GM12878 (cell line): ENCODE data around the gene DTD1. TPM values are rescaled to one million over a fixed set of nuclear protein-coding genes. Genes with fewer than 3 reads are reported as not detected.

Experiments
- ATAC-seq: fragments of 200-7000 bp; cut with Tn5 transposase; 3 replicates; pipeline ENCODE4 v1.9.1; 2020; ENCODE audit warnings: mild to moderate bottlenecking, moderate library complexity
- BruUV-seq: library from RNA; stranded (reverse); fragments of 400-500 nt; replicated peaks from 2 replicates; lab custom pipeline; 2021; lab: Mats Ljungman, UMichigan
- CTCF ChIA-PET: fragments of 300-600 bp; sonication (Branson Sonifier 250); formaldehyde crosslinking; extraction: SDS; loops from one replicate; lab custom pipeline; 2021; ENCODE audit warnings: inconsistent platforms; lab: Yijun Ruan, JAX
- POLR2A ChIA-PET: fragments of 350-600 bp; formaldehyde crosslinking; extraction: SDS; loops from one replicate; lab custom pipeline; 2021; ENCODE audit warnings: inconsistent platforms; lab: Charles Lee
- RAD21 ChIA-PET: fragments of 300-600 bp; sonication (Branson Sonifier 250); formaldehyde crosslinking; loops from one replicate; lab custom pipeline; 2023; ENCODE audit warnings: antibody characterized with exemption; ENCODE audit not compliant: unreplicated experiment; lab: Charles Lee
- SMC1A ChIA-PET: fragments of 300-600 bp; sonication (Branson Sonifier 250); formaldehyde crosslinking; loops from one replicate; lab custom pipeline; 2023; ENCODE audit not compliant: unreplicated experiment, uncharacterized antibody; lab: Charles Lee
- DNase-seq: peaks from one replicate; pipeline ENCODE4 v3.0.0-alpha.2; 2011; ENCODE audit warnings: low read depth, low spot score
- FAIRE-seq: peaks from 3 replicates; lab custom pipeline; 2011; peaks lifted over from hg19 to GRCh38; lab: Jason Lieb, UNC
- H2AFZ ChIP-seq: 2 replicates; pipeline ENCODE4 v1.6.0; 2011; ENCODE audit warnings: low read depth, low read length, control low read depth; ENCODE audit not compliant: control insufficient read depth
- H3K27ac ChIP-seq: 2 replicates; pipeline ENCODE4 v1.5.1; 2011; ENCODE audit warnings: control low read depth; ENCODE audit not compliant: control insufficient read depth, insufficient read depth
- H3K27me3 ChIP-seq, 2 experiments: replicated peaks in 1 of 2; 2 replicates each; pipeline versions ENCODE4 v1.6.0 to v1.6.1; 2011; ENCODE audit warnings: low read length in 1 of 2; ENCODE audit not compliant: control insufficient read depth in 2 of 2, insufficient read depth in 2 of 2
- H3K36me3 ChIP-seq, 2 experiments: 2 replicates each; pipeline ENCODE4 v1.5.1; 2011; ENCODE audit warnings: low read length in 1 of 2; ENCODE audit not compliant: control insufficient read depth in 2 of 2, insufficient read depth in 2 of 2
- H3K4me1 ChIP-seq: 2 replicates; pipeline ENCODE4 v1.6.1; 2011; ENCODE audit warnings: mild to moderate bottlenecking, low read length, moderate library complexity, mixed read lengths; ENCODE audit not compliant: control insufficient read depth, insufficient read depth
- H3K4me2 ChIP-seq: 2 replicates; pipeline ENCODE4 v1.6.0; 2011; ENCODE audit warnings: control low read depth; ENCODE audit not compliant: control insufficient read depth, insufficient read depth
- H3K4me3 ChIP-seq: fragments of 200-600 bp; sonication (generic); 2 replicates; pipeline ENCODE4 v1.5.1; 2016
- H3K79me2 ChIP-seq: 2 replicates; pipeline ENCODE4 v1.6.0; 2011; ENCODE audit warnings: low read length; ENCODE audit not compliant: control insufficient read depth, insufficient read depth
- H3K9ac ChIP-seq: 2 replicates; pipeline ENCODE4 v1.8.0; 2011; ENCODE audit warnings: low read length, control low read depth, mixed read lengths; ENCODE audit not compliant: control insufficient read depth, insufficient read depth
- H3K9me3 ChIP-seq: replicated peaks from 3 replicates; pipeline ENCODE4 v1.5.1; 2011; ENCODE audit warnings: mild to moderate bottlenecking, low read length; ENCODE audit not compliant: control insufficient read depth, insufficient read depth
- H4K20me1 ChIP-seq: 2 replicates; pipeline ENCODE4 v1.6.0; 2011; ENCODE audit not compliant: control insufficient read depth, insufficient read depth
- BCL11A ChIP-seq: IDR thresholded peaks from 2 replicates; pipeline ENCODE4 v1.6.1; 2011; ENCODE audit warnings: low read depth, low read length
- BRCA1 ChIP-seq: IDR thresholded peaks from 2 replicates; pipeline ENCODE4 v1.6.1; 2011; ENCODE audit warnings: low read depth, low read length, improper control_type of control experiment
- JUND ChIP-seq: IDR thresholded peaks from 2 replicates; pipeline ENCODE4 v1.6.1; 2012; ENCODE audit warnings: low read depth, mild to moderate bottlenecking, low read length, improper control_type of control experiment, moderate library complexity
- LARP7 ChIP-seq: fragments of 450-650 bp; IDR thresholded peaks from 2 replicates; pipeline ENCODE4 v1.6.1; 2017; ENCODE audit warnings: mild to moderate bottlenecking
- MEF2B ChIP-seq: fragments of 450-650 bp; IDR thresholded peaks from 2 replicates; pipeline ENCODE4 v1.6.1; 2018; ENCODE audit warnings: mild to moderate bottlenecking, moderate library complexity; ENCODE audit not compliant: partially characterized antibody, poor library complexity, severe bottlenecking
- MTA3 ChIP-seq: IDR thresholded peaks from 2 replicates; pipeline ENCODE4 v1.6.1; 2012; ENCODE audit warnings: low read length, inconsistent platforms, borderline replicate concordance
- NFXL1 ChIP-seq: fragments of 450-650 bp; IDR thresholded peaks from 2 replicates; pipeline ENCODE4 v1.6.1; 2017; ENCODE audit warnings: antibody characterized with exemption, mild to moderate bottlenecking, borderline replicate concordance
- PAX8 ChIP-seq: fragments of 450-650 bp; IDR thresholded peaks from 2 replicates; pipeline ENCODE4 v1.6.1; 2017; ENCODE audit warnings: mild to moderate bottlenecking, moderate library complexity
- SREBF1 ChIP-seq: IDR thresholded peaks from 2 replicates; pipeline ENCODE4 v1.6.1; 2012; ENCODE audit warnings: mild to moderate bottlenecking, low read length
- TCF7 ChIP-seq: IDR thresholded peaks from 2 replicates; pipeline ENCODE4 v1.6.1; 2014; ENCODE audit warnings: antibody characterized with exemption, borderline replicate concordance
- WGBS: methylation state at CpG from one replicate; pipeline ENCODE4 v1.1.6; 2016; ENCODE audit warnings: low lambda C conversion rate; ENCODE audit not compliant: insufficient replicate concordance, insufficient coverage; ENCODE audit errors: missing lambda C conversion rate; 5-methylcytosine and 5-hydroxymethylcytosine counted together
- in situ Hi-C: fragments of 300-500 bp; cut with MboI; formaldehyde crosslinking; loops from 9 replicates; pipeline ENCODE4 v1.14.3; 2018; ENCODE audit warnings: mixed read lengths
- intact Hi-C: fragments of 100-400 bp; cut with micrococcal nuclease; formaldehyde crosslinking; loops from one replicate; pipeline ENCODE4 v1.14.2; 2022; ENCODE audit not compliant: unreplicated experiment
- polyA plus RNA-seq, 11 experiments: library from polyadenylated mRNA; depleted of rRNA in 4 of 11; unstranded in 6 of 11; stranded (reverse) in 5 of 11; fragments of >200 nt; fragmentation: Nextera tagmentation in 4 of 11; fragmentation: Illumina TruSeq in 1 of 11; extraction: Ambion mirVana in 4 of 11; extraction: Trizol in 1 of 11; gene quantifications; 1 replicate in 1 of 11; 2 replicates in 10 of 11; pipeline versions ENCODE4 v1.2.1 to v1.2.3, GENCODE V29; 2011 to 2016; ENCODE audit warnings: inconsistent platforms in 2 of 11, missing spikeins in 2 of 11, low read depth in 1 of 11
- total RNA-seq, 4 experiments: library from RNA; depleted of rRNA in 3 of 4; stranded (reverse); fragments of >200 nt in 3 of 4; fragmentation: Illumina TruSeq in 1 of 4; extraction: Trizol in 1 of 4; gene quantifications; 2 replicates each; pipeline versions ENCODE4 v1.2.1 to v1.2.3, GENCODE V29; 2013 to 2021
- TF ChIP-seq, protein P1 (sequence below): fragments of 450-650 bp; IDR thresholded peaks from 2 replicates; pipeline ENCODE4 v1.6.1; 2016; ENCODE audit warnings: mild to moderate bottlenecking, moderate library complexity, borderline replicate concordance
- TF ChIP-seq, protein P2 (sequence below): fragments of 450-650 bp; formaldehyde crosslinking; IDR thresholded peaks from 2 replicates; pipeline ENCODE4 v1.4.0; 2022; ENCODE audit warnings: mild to moderate bottlenecking, moderate library complexity
- TF ChIP-seq, protein P3 (sequence below): IDR thresholded peaks from 2 replicates; pipeline ENCODE4 v1.6.1; 2012; ENCODE audit warnings: low read depth, low read length, improper control_type of control experiment
- TF ChIP-seq, protein P4 (sequence below): fragments of 450-650 bp; IDR thresholded peaks from 2 replicates; pipeline ENCODE4 v1.6.1; 2017; ENCODE audit warnings: borderline replicate concordance

Gene DTD1
- total and polyA plus RNA-seq, 10 of the 15 experiments (the other 5 are each of a cell fraction or from before 2014, with no cell fraction given) = 24.3 to 99.8 (median 63.3) TPM

DNA sequence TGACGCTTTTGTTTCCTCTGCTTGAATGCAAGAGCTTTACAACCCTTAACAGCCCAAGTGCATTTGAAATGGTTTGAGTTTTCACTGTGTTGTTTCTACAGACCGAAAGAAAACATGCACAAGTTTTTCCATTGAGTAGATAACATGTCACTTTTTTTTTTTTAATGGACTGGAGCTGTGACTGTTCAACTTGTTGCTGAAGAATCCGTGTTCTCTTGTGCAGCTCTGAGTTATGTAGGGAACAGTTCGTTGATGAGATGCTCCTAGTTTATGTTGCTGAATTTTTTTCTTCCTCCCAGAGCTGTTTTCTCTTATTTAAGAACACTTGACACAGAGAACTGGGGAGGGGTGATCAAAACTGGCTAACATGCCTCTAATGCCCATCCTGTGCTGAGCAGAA is 89.3 kb downstream of the DTD1 start:
- ChIA-PET RAD21 (no interaction called here), POLR2A (no interaction called here), CTCF (no interaction called here), SMC1A (interaction anchor here (0.6 to 1.4 kb wide), 3 partner anchors 41 to 517 kb away, joined by 3 read pairs; no protein-coding TSS in a partner anchor)
- no peak overlapping the region for H3K27ac ChIP-seq
- BruUV-seq = no TSS peak
- DNase-seq (no peak), FAIRE-seq (no peak), ATAC-seq (no peak)
- H3K79me2 ChIP-seq = no peaks in the 10 kb centered on the region
- H3K9ac ChIP-seq = no peak overlapping the region
- intact Hi-C loops = no loop called here
- no peaks in the 10 kb centered on the region for H3K36me3 ChIP-seq
- H3K9me3 ChIP-seq = no peaks in the 10 kb centered on the region
- in situ Hi-C loops = no loop called here
- WGBS = 85% methylated on average over 4 of the region's 4 CpGs
- no peaks in the 10 kb centered on the region for H4K20me1 ChIP-seq
- H3K27me3 ChIP-seq = no peaks in the 10 kb centered on the region
- no peak overlapping the region for H2AFZ ChIP-seq
- H3K4me3 ChIP-seq = no peak overlapping the region
- H3K4me1 ChIP-seq = peaks cover 5% of the 10 kb centered on the region
- no peak overlapping the region for H3K4me2 ChIP-seq
- TF ChIP-seq, protein P1, sequence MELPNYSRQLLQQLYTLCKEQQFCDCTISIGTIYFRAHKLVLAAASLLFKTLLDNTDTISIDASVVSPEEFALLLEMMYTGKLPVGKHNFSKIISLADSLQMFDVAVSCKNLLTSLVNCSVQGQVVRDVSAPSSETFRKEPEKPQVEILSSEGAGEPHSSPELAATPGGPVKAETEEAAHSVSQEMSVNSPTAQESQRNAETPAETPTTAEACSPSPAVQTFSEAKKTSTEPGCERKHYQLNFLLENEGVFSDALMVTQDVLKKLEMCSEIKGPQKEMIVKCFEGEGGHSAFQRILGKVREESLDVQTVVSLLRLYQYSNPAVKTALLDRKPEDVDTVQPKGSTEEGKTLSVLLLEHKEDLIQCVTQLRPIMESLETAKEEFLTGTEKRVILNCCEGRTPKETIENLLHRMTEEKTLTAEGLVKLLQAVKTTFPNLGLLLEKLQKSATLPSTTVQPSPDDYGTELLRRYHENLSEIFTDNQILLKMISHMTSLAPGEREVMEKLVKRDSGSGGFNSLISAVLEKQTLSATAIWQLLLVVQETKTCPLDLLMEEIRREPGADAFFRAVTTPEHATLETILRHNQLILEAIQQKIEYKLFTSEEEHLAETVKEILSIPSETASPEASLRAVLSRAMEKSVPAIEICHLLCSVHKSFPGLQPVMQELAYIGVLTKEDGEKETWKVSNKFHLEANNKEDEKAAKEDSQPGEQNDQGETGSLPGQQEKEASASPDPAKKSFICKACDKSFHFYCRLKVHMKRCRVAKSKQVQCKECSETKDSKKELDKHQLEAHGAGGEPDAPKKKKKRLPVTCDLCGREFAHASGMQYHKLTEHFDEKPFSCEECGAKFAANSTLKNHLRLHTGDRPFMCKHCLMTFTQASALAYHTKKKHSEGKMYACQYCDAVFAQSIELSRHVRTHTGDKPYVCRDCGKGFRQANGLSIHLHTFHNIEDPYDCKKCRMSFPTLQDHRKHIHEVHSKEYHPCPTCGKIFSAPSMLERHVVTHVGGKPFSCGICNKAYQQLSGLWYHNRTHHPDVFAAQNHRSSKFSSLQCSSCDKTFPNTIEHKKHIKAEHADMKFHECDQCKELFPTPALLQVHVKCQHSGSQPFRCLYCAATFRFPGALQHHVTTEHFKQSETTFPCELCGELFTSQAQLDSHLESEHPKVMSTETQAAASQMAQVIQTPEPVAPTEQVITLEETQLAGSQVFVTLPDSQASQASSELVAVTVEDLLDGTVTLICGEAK = no peak
- TF ChIP-seq BCL11A (no peak), MEF2B (no peak), SREBF1 (no peak), JUND (no peak), TCF7 (no peak), PAX8 (no peak), MTA3 (no peak), NFXL1 (no peak), LARP7 (no peak), BRCA1 (no peak)
- TF ChIP-seq, protein P2, sequence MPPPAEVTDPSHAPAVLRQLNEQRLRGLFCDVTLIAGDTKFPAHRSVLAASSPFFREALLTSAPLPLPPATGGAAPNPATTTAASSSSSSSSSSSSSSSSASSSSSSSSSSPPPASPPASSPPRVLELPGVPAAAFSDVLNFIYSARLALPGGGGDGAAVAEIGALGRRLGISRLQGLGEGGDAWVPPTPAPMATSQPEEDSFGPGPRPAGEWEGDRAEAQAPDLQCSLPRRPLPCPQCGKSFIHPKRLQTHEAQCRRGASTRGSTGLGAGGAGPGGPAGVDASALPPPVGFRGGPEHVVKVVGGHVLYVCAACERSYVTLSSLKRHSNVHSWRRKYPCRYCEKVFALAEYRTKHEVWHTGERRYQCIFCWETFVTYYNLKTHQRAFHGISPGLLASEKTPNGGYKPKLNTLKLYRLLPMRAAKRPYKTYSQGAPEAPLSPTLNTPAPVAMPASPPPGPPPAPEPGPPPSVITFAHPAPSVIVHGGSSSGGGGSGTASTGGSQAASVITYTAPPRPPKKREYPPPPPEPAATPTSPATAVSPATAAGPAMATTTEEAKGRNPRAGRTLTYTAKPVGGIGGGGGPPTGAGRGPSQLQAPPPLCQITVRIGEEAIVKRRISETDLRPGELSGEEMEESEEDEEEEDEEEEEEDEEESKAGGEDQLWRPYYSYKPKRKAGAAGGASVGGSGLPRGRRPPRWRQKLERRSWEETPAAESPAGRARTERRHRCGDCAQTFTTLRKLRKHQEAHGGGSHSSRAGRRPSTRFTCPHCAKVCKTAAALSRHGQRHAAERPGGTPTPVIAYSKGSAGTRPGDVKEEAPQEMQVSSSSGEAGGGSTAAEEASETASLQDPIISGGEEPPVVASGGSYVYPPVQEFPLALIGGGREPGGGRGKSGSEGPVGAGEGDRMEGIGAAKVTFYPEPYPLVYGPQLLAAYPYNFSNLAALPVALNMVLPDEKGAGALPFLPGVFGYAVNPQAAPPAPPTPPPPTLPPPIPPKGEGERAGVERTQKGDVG (CRISPR knock-in tag) = no peak
- TF ChIP-seq, protein P3, sequence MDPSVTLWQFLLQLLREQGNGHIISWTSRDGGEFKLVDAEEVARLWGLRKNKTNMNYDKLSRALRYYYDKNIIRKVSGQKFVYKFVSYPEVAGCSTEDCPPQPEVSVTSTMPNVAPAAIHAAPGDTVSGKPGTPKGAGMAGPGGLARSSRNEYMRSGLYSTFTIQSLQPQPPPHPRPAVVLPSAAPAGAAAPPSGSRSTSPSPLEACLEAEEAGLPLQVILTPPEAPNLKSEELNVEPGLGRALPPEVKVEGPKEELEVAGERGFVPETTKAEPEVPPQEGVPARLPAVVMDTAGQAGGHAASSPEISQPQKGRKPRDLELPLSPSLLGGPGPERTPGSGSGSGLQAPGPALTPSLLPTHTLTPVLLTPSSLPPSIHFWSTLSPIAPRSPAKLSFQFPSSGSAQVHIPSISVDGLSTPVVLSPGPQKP = no peak
- TF ChIP-seq, protein P4, sequence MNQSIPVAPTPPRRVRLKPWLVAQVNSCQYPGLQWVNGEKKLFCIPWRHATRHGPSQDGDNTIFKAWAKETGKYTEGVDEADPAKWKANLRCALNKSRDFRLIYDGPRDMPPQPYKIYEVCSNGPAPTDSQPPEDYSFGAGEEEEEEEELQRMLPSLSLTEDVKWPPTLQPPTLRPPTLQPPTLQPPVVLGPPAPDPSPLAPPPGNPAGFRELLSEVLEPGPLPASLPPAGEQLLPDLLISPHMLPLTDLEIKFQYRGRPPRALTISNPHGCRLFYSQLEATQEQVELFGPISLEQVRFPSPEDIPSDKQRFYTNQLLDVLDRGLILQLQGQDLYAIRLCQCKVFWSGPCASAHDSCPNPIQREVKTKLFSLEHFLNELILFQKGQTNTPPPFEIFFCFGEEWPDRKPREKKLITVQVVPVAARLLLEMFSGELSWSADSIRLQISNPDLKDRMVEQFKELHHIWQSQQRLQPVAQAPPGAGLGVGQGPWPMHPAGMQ = no peak
